Stimulated activated CD4-positive, alpha-beta T cell treated with anti-CD3 and anti-CD28 coated beads, Interleukin-15, amount 100 ng/mL, for 24 hours (primary cell): ENCODE measurements around the gene LGR6.

ENCODE experiments used
- DNase-seq: peaks from one replicate; pipeline ENCODE4 v3.0.0-alpha.2; 2020

Gene LGR6

GRCh38 chr1:202272103-202272845, 78.7 kb downstream of the LGR6 start:
- no peak for DNase-seq

GRCh38 chr1:202274611-202275010, 81.0 kb downstream of the LGR6 start:
- peak; percentile 63 for DNase-seq

- no peak for DNase-seq
Measured at GRCh38 chr1:202275061-202275770, 81.6 kb downstream of the LGR6 start.

GRCh38 chr1:202276081-202276715, 82.6 kb downstream of the LGR6 start:
- no peak for DNase-seq

- no peak for DNase-seq
Measured at GRCh38 chr1:202276920-202277319, 83.3 kb downstream of the LGR6 start.

- DNase-seq: no peak
Measured at GRCh38 chr1:202278751-202279150, 85.2 kb downstream of the LGR6 start.

GRCh38 chr1:202279806-202280205, 86.2 kb downstream of the LGR6 start:
- DNase-seq: no peak

- no peak for DNase-seq
Measured at GRCh38 chr1:202280595-202280994, 87.0 kb downstream of the LGR6 start.

GRCh38 chr1:202281316-202282024, 87.9 kb downstream of the LGR6 start:
- DNase-seq: no peak

- DNase-seq: no peak
Measured at GRCh38 chr1:202282025-202282371, 88.4 kb downstream of the LGR6 start.

- no peak for DNase-seq
Measured at GRCh38 chr1:202282596-202283283, 89.1 kb downstream of the LGR6 start.

- no peak for DNase-seq
Measured at GRCh38 chr1:202283379-202283844, 89.8 kb downstream of the LGR6 start.

GRCh38 chr1:202283991-202284390, 90.4 kb downstream of the LGR6 start:
- no peak for DNase-seq

- DNase-seq: no peak
Measured at GRCh38 chr1:202285908-202286307, 92.3 kb downstream of the LGR6 start.

GRCh38 chr1:202286622-202287097, 93.1 kb downstream of the LGR6 start:
- no peak for DNase-seq

- no peak for DNase-seq
Measured at GRCh38 chr1:202287196-202287595, 93.6 kb downstream of the LGR6 start.

GRCh38 chr1:202288177-202288576, 94.6 kb downstream of the LGR6 start:
- DNase-seq: no peak

GRCh38 chr1:202289009-202289408, 95.4 kb downstream of the LGR6 start:
- DNase-seq: no peak

- no peak for DNase-seq
Measured at GRCh38 chr1:202291001-202291400, 97.4 kb downstream of the LGR6 start.

- DNase-seq: no peak
Measured at GRCh38 chr1:202291961-202292712, 98.5 kb downstream of the LGR6 start.

- DNase-seq: no peak
Measured at GRCh38 chr1:202292773-202293172, 99.2 kb downstream of the LGR6 start.

- no peak for DNase-seq
Measured at GRCh38 chr1:202293569-202293968, 100.0 kb downstream of the LGR6 start.
